Cardiac fibroblast (primary cell): ENCODE results near the gene TOMM20.

Source experiments
- DNase-seq, 2 donors: peaks; one replicate each; pipeline versions ENCODE4 v3.0.0 to v3.0.0-alpha.2; 2010; ENCODE audit warnings: low read depth in 2 of 2
- H3K4me3 ChIP-seq, 2 donors: replicated peaks in 1 of 2; 1 replicate in 1 of 2; 2 replicates in 1 of 2; pipeline ENCODE4 v1.5.1; 2011; ENCODE audit warnings: low read depth in 2 of 2, low read length in 2 of 2, mild to moderate bottlenecking in 2 of 2, moderate library complexity in 1 of 2
- CTCF ChIP-seq: IDR thresholded peaks from one replicate; pipeline ENCODE4 v1.5.1; 2011; ENCODE audit warnings: low read depth, mild to moderate bottlenecking, low read length, inconsistent platforms

Gene TOMM20

DNA sequence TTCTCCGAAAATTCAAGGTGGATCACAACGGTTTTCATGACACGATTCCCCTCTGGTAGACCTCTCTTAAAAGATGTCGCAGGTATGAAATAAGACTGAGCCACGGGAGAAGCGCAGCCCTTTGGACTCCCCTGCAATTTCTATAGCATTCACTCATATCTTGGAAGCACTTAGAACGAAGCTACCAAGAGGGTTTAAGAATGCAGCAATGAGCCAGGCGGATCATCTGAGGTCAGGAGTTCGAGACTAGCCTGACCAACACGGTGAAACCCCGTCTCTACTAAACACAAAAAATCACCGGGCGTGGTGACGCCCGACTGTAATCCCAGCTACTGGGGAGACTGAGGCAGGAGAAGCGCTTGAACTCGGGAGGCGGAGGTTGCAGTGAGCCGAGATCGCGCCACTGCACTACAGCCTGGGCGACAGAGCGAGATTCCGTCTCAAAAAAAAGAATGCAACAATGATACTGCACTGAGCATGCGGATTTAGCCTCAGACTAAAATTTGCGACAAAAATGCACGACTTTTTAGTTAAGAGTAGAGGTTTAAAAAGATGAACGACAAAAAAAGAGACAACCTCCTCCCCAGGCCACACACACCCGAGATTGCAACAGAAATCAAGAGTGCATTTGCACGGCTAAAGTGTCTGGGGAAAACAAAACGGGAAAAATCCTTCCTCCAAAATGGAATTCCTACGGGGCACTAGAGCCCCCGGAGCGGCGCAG lies 743 bp downstream of the TOMM20 start:
- TF ChIP-seq CTCF: no peak
- peak overlapping the region; percentile 94 to 98 for H3K4me3 ChIP-seq
- no peak for DNase-seq

DNA sequence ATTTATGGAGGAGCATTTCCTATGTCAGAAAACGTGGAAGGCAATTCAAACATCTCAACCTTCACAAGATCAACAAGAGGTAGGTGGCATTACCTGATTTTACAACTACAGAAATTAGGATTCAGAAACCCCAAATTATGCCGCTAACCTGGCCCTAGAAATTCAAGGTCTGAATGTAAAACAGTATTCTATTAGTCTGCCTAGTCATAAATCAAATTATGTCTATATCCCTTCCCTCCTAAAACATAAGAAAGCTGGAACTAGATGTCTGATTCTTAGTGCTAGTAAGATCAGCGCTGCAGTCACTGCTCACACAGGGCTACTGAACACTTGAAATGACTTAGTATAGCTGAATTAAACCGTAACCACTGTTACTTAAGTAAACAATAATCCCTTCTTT lies 1.4 kb downstream of the TOMM20 start:
- TF ChIP-seq CTCF: no peak
- DNase-seq: no peak
- H3K4me3 ChIP-seq: peak overlapping the region; percentile 94 to 98

- no peak overlapping the region for H3K4me3 ChIP-seq
- no peak for TF ChIP-seq CTCF
- DNase-seq: no peak
These were observed 4.0 kb downstream of the TOMM20 start for GRCh38 chr1:235124665-235125064.

DNA sequence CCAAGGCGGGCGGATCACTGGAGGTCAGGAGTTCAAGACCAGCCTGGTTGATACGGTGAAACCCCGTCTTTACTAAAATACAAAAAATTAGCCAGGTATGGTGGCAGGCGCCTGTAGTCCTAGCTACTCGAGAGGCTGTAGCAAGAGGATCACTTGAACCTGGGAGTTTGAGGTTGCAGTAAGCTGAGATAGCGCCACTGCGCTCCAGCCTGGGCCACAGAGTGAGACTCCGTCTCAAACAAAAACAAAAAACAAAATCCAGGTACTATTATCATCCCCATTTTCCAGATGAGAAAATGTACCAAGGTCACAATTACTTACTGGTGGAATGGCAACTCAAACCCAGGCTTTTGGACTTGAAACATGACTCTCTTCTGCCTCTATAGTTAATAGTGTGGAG lies 4.5 kb downstream of the TOMM20 start:
- H3K4me3 ChIP-seq: no peak overlapping the region
- TF ChIP-seq CTCF: no peak
- no peak for DNase-seq

DNA sequence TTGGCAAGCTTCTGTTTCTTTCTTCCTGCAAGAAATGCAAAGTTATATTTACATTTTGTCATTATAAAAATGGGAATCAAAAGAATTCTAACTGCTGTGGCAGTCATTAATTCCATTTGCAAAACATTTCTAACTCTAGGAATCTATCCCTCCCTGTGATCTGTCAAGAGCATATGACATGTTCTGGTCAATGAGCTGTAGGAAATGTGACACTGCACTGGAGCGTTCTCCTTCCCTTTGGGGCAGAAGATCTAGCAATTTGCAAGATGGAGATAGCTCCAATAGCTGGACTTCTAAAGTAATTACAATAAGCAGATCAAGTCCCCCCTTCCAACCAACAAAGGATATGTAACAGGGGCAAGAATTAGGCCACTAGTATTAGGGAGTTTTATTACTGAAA lies 6.3 kb downstream of the TOMM20 start:
- H3K4me3 ChIP-seq: no peak overlapping the region
- no peak for TF ChIP-seq CTCF
- DNase-seq: no peak

- H3K4me3 ChIP-seq: no peak overlapping the region
- no peak for DNase-seq
- TF ChIP-seq CTCF: no peak
These were observed 15.3 kb downstream of the TOMM20 start for GRCh38 chr1:235113183-235113917.
